ENCODE measurements around the gene R3HDM2. TPM values are rescaled to one million over a fixed set of nuclear protein-coding genes. Genes with fewer than 3 reads are reported as not detected.

Gene R3HDM2
- total and polyA plus RNA-seq, 4 experiments from 2014 or later = 3.9 to 132 (median 71.5) TPM

DNA sequence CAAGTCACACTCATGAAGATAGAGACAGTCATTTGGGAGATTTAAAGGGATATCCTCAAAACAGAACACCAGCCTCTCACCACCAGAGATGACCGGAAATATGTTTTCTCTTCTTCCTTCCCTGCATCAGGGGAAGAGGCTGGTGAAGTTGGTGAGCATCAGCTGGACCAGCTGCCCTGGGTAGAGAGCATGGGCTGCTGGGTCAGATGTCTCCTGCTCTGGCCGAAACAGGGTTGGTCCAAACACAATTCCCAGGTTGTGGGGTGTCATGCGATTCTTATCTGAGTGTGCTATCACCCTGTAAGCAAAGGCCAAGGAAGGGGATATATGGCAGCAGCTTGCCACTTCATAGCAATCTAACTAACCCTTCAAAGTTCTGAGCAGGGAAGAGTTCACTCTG, 41.5 kb upstream of the R3HDM2 start:
- Histone ChIP-seq H3K4me1 (ENCODE audit: insufficient read depth, low read length) (peaks cover 48% of the 10 kb centered on the region), H3K9me3 (ENCODE audit: control insufficient read depth in 1 of 2, low read length in 2 of 2) (no peaks in the 10 kb centered on the region), H3K27ac (ENCODE audit: low read depth, low read length) (no peak overlapping the region), H3K27me3 (ENCODE audit: insufficient read depth, low read length) (no peaks in the 10 kb centered on the region), H3K36me3 (ENCODE audit: insufficient read depth, low read length) (peaks cover 59% of the 10 kb centered on the region), H3K4me3 (ENCODE audit: low read length in 2 of 2) (no peak overlapping the region)
- Mint-ChIP-seq H3K36me3 (peaks cover 56 to 70% of the 10 kb centered on the region in 2 donors), H3K27ac (peak overlapping the region in 5 of 7 donors; percentile 40 to 75 (median 68)), H3K4me3 (peak overlapping the region in 3 of 8 donors; percentile 3 to 54 (median 13)), H3K9me3 (peaks cover 0 to 2% (median 0%) of the 10 kb centered on the region in 8 donors), H3K27me3 (no peaks in the 10 kb centered on the region), H3K4me1 (peaks cover 24 to 57% (median 41%) of the 10 kb centered on the region in 4 donors)
- intact Hi-C loops (cut with micrococcal nuclease) = no loop called here
- POLR2A ChIA-PET (ENCODE audit: partially characterized antibody) = interaction anchor here (1.3 to 1.8 kb wide), 3 partner anchors 10 to 48 kb away, joined by 3 to 6 read pairs (median 4); partner anchors contain the start of gene DDIT3
- CTCF ChIA-PET (ENCODE audit: partially characterized antibody) = interaction anchor here (1.3 to 1.9 kb wide), 4 partner anchors 9 to 111 kb away, joined by 4 to 15 read pairs (median 5); no protein-coding TSS in a partner anchor
- no peak for DNase-seq

DNA sequence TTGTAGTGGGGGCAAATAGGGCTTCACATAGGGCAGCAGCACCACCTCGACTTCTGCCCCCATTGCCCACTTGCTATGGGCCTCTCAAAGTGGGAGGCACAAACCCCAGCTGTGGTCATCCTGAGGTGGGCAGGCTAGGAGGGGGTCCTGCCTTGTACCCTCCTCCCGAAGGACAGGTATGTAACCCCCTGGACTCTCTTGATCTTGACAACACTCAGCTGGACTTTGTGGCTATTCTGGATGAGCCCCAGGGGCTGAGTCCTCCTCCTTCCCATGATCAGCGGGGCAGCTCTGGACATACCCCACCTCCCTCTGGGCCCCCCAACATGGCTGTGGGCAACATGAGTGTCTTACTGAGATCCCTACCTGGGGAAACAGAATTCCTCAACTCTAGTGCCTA, 40.8 kb upstream of the R3HDM2 start:
- peaks cover 24 to 50% (median 38%) of the 10 kb centered on the region in 4 donors for H3K4me1 Mint-ChIP-seq
- DNase-seq = no peak
- peaks cover 59% of the 10 kb centered on the region for H3K36me3 ChIP-seq (ENCODE audit: insufficient read depth, low read length)
- H3K9me3 Mint-ChIP-seq = peaks cover 0 to 2% (median 0%) of the 10 kb centered on the region in 8 donors
- POLR2A ChIA-PET (ENCODE audit: partially characterized antibody) = interaction anchor here (1.3 to 3.5 kb wide), 4 partner anchors 8 to 48 kb away, joined by 3 to 22 read pairs (median 5); partner anchors contain the start of genes ARHGAP9 and DDIT3
- CTCF ChIA-PET (ENCODE audit: partially characterized antibody) = interaction anchor here (1.3 to 1.9 kb wide), 4 partner anchors 8 to 112 kb away, joined by 4 to 15 read pairs (median 5); no protein-coding TSS in a partner anchor
- peak overlapping the region in 5 of 7 donors; percentile 13 to 86 (median 75) for H3K27ac Mint-ChIP-seq
- no peak overlapping the region for H3K4me3 Mint-ChIP-seq
- H3K27me3 ChIP-seq (ENCODE audit: insufficient read depth, low read length) = no peaks in the 10 kb centered on the region
- no peaks in the 10 kb centered on the region for H3K27me3 Mint-ChIP-seq
- intact Hi-C loops (cut with micrococcal nuclease) = no loop called here
- peaks cover 48% of the 10 kb centered on the region for H3K4me1 ChIP-seq (ENCODE audit: insufficient read depth, low read length)
- H3K9me3 ChIP-seq (ENCODE audit: control insufficient read depth in 1 of 2, low read length in 2 of 2) = no peaks in the 10 kb centered on the region
- H3K27ac ChIP-seq (ENCODE audit: low read depth, low read length) = no peak overlapping the region
- no peak overlapping the region for H3K4me3 ChIP-seq (ENCODE audit: low read length in 2 of 2)
- H3K36me3 Mint-ChIP-seq = peaks cover 50 to 62% of the 10 kb centered on the region in 2 donors

DNA sequence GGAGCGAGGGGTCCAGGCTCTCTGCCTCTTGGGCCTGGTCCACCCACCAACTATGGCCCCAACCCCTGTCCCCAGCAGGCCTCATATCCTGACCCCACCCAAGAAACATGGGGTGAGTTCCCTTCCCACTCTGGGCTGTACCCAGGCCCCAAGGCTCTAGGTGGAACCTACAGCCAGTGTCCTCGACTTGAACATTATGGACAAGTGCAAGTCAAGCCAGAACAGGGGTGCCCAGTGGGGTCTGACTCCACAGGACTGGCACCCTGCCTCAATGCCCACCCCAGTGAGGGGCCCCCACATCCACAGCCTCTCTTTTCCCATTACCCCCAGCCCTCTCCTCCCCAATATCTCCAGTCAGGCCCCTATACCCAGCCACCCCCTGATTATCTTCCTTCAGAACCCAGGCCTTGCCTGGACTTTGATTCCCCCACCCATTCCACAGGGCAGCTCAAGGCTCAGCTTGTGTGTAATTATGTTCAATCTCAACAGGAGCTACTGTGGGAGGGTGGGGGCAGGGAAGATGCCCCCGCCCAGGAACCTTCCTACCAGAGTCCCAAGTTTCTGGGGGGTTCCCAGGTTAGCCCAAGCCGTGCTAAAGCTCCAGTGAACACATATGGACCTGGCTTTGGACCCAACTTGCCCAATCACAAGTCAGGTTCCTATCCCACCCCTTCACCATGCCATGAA, 40.3 kb upstream of the R3HDM2 start:
- H3K27me3 ChIP-seq (ENCODE audit: insufficient read depth, low read length) = no peaks in the 10 kb centered on the region
- H3K36me3 ChIP-seq (ENCODE audit: insufficient read depth, low read length) = peaks cover 59% of the 10 kb centered on the region
- H3K27ac ChIP-seq (ENCODE audit: low read depth, low read length) = no peak overlapping the region
- ChIA-PET POLR2A (ENCODE audit: partially characterized antibody) (interaction anchor here (0.8 to 3.5 kb wide), 5 partner anchors 8 to 283 kb away, joined by 3 to 22 read pairs (median 4); partner anchors contain the start of genes ARHGAP9, DDIT3 and MARCHF9), CTCF (ENCODE audit: partially characterized antibody) (interaction anchor here (0.7 to 1.9 kb wide), 6 partner anchors 8 to 150 kb away, joined by 3 to 15 read pairs (median 4); no protein-coding TSS in a partner anchor)
- no peak overlapping the region for H3K4me3 ChIP-seq (ENCODE audit: low read length in 2 of 2)
- Mint-ChIP-seq H3K27me3 (no peaks in the 10 kb centered on the region), H3K27ac (peak overlapping the region in 4 of 7 donors; percentile 47 to 86 (median 80)), H3K9me3 (peaks cover 0 to 2% (median 0%) of the 10 kb centered on the region in 8 donors), H3K36me3 (peaks cover 45 to 57% of the 10 kb centered on the region in 2 donors), H3K4me1 (peaks cover 23 to 44% (median 34%) of the 10 kb centered on the region in 4 donors), H3K4me3 (no peak overlapping the region)
- no peaks in the 10 kb centered on the region for H3K9me3 ChIP-seq (ENCODE audit: control insufficient read depth in 1 of 2, low read length in 2 of 2)
- no peak for DNase-seq
- H3K4me1 ChIP-seq (ENCODE audit: insufficient read depth, low read length) = peaks cover 48% of the 10 kb centered on the region
- intact Hi-C loops (cut with micrococcal nuclease) = no loop called here

DNA sequence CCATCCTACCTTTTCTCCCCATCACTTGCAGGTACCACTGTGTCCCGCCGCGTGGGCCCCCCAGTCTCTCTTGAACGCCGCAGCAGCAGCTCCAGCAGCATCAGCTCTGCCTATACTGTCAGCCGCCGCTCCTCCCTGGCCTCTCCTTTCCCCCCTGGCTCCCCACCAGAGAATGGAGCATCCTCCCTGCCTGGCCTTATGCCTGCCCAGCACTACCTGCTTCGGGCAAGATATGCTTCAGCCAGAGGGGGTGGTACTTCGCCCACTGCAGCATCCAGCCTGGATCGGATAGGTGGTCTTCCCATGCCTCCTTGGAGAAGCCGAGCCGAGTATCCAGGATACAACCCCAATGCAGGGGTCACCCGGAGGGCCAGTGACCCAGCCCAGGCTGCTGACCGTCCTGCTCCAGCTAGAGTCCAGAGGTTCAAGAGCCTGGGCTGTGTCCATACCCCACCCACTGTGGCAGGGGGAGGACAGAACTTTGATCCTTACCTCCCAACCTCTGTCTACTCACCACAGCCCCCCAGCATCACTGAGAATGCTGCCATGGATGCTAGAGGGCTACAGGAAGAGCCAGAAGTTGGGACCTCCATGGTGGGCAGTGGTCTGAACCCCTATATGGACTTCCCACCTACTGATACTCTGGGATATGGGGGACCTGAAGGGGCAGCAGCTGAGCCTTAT, 39.6 kb upstream of the R3HDM2 start:
- Histone ChIP-seq H3K4me1 (ENCODE audit: insufficient read depth, low read length) (peaks cover 42% of the 10 kb centered on the region), H3K36me3 (ENCODE audit: insufficient read depth, low read length) (peaks cover 59% of the 10 kb centered on the region), H3K27ac (ENCODE audit: low read depth, low read length) (no peak overlapping the region), H3K27me3 (ENCODE audit: insufficient read depth, low read length) (no peaks in the 10 kb centered on the region), H3K4me3 (ENCODE audit: low read length in 2 of 2) (no peak overlapping the region), H3K9me3 (ENCODE audit: control insufficient read depth in 1 of 2, low read length in 2 of 2) (no peaks in the 10 kb centered on the region)
- CTCF ChIA-PET (ENCODE audit: partially characterized antibody) = interaction anchor here (0.7 to 1.7 kb wide), 3 partner anchors 9 to 150 kb away, joined by 3 to 7 read pairs (median 4); no protein-coding TSS in a partner anchor
- Mint-ChIP-seq H3K36me3 (peaks cover 44 to 56% of the 10 kb centered on the region in 2 donors), H3K4me3 (no peak overlapping the region), H3K27ac (peak overlapping the region in 1 of 7 donors; percentile 77), H3K27me3 (no peaks in the 10 kb centered on the region), H3K9me3 (peaks cover 0 to 2% (median 0%) of the 10 kb centered on the region in 8 donors), H3K4me1 (peaks cover 22 to 45% (median 32%) of the 10 kb centered on the region in 4 donors)
- intact Hi-C loops (cut with micrococcal nuclease) = no loop called here
- DNase-seq = no peak
- POLR2A ChIA-PET (ENCODE audit: partially characterized antibody) = interaction anchor here (0.8 to 3.5 kb wide), 6 partner anchors 7 to 284 kb away, joined by 3 to 22 read pairs (median 5); partner anchors contain the start of genes ARHGAP9, GLI1 and MARCHF9

DNA sequence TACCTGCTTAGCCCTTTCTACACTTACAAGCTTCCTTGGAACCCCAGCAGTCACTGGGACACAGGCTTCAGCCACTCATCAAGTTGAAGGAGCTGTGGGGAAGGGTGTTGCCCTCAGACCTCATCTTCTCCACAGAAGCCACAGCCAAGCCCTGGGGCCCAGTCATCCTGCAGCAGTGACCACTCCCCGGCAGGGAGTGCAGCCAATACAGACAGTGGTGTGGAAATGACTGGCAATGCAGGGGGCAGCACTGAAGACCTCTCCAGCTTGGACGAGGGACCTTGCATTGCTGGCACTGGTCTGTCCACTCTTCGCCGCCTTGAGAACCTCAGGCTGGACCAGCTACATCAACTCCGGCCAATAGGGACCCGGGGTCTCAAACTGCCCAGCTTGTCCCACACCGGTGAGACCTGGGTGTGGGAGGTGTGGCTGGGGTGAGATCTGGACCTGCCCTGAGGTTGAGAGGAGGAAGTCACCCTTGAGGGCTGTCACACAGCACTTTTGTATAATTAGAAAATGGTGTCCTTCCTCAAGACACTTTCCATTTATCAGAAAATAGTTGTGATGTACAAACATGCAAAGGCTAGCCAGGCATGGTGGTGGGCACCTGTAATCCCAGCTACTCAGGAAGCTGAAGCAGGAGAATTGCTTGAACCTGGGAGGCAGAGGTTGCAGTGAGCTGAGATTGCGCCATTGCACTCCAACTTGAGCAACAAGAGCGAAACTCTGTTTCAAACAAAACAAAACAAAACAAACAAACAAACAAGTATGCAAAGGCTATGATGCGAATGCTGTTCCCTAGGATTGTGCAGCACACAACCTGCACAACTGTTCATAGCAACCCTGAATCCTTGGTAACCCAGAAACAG, 38.7 kb upstream of the R3HDM2 start:
- Histone ChIP-seq H3K9me3 (ENCODE audit: control insufficient read depth in 1 of 2, low read length in 2 of 2) (no peaks in the 10 kb centered on the region), H3K27ac (ENCODE audit: low read depth, low read length) (no peak overlapping the region), H3K36me3 (ENCODE audit: insufficient read depth, low read length) (peaks cover 52% of the 10 kb centered on the region), H3K4me1 (ENCODE audit: insufficient read depth, low read length) (peaks cover 33% of the 10 kb centered on the region), H3K4me3 (ENCODE audit: low read length in 2 of 2) (no peak overlapping the region), H3K27me3 (ENCODE audit: insufficient read depth, low read length) (no peaks in the 10 kb centered on the region)
- peaks cover 17 to 50% (median 27%) of the 10 kb centered on the region in 4 donors for H3K4me1 Mint-ChIP-seq
- peaks cover 0 to 2% (median 0%) of the 10 kb centered on the region in 8 donors for H3K9me3 Mint-ChIP-seq
- H3K36me3 Mint-ChIP-seq = peaks cover 39 to 50% of the 10 kb centered on the region in 2 donors
- DNase-seq = peak in 1 of 5 donors; percentile 39
- no peak overlapping the region for H3K4me3 Mint-ChIP-seq
- ChIA-PET CTCF (ENCODE audit: partially characterized antibody) (interaction anchor here (0.7 to 1.7 kb wide), 3 partner anchors 8 to 13 kb away, joined by 4 to 7 read pairs (median 7); no protein-coding TSS in a partner anchor), POLR2A (ENCODE audit: partially characterized antibody) (interaction anchor here (1.2 to 3.5 kb wide), 5 partner anchors 8 to 13 kb away, joined by 4 to 22 read pairs (median 6); partner anchors contain the start of genes ARHGAP9 and GLI1)
- peak overlapping the region in 3 of 7 donors; percentile 21 to 72 (median 43) for H3K27ac Mint-ChIP-seq
- no peaks in the 10 kb centered on the region for H3K27me3 Mint-ChIP-seq
- intact Hi-C loops (cut with micrococcal nuclease) = no loop called here

DNA sequence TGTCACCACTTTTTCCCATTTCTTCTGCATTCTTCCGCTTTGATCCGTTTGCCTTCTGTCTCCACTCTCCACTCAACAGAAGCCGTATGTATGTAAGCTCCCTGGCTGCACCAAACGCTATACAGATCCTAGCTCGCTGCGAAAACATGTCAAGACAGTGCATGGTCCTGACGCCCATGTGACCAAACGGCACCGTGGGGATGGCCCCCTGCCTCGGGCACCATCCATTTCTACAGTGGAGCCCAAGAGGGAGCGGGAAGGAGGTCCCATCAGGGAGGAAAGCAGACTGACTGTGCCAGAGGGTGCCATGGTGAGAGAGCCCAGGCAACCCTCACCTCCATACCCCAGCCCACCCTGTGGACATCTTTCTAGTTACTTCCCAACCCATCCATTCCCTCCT, 37.1 kb upstream of the R3HDM2 start:
- peaks cover 26 to 36% of the 10 kb centered on the region in 2 donors for H3K36me3 Mint-ChIP-seq

More for the DNA sequence above, 37.1 kb upstream of the R3HDM2 start:
- ChIA-PET CTCF (ENCODE audit: partially characterized antibody) (interaction anchor here (0.7 to 0.8 kb wide), 2 partner anchors 9 to 1810 kb away, joined by 3 to 4 read pairs; no protein-coding TSS in a partner anchor), POLR2A (ENCODE audit: partially characterized antibody) (no interaction called here)
- intact Hi-C loops (cut with micrococcal nuclease) = no loop called here
- Mint-ChIP-seq H3K9me3 (peaks cover 0 to 2% (median 0%) of the 10 kb centered on the region in 8 donors), H3K4me1 (peaks cover 7 to 40% (median 15%) of the 10 kb centered on the region in 4 donors), H3K27ac (peak overlapping the region in 6 of 7 donors; percentile 10 to 66 (median 32)), H3K27me3 (no peaks in the 10 kb centered on the region), H3K4me3 (peak overlapping the region in 2 of 8 donors; percentile 12 to 46)
- Histone ChIP-seq H3K4me1 (ENCODE audit: insufficient read depth, low read length) (peaks cover 20% of the 10 kb centered on the region), H3K36me3 (ENCODE audit: insufficient read depth, low read length) (peaks cover 39% of the 10 kb centered on the region), H3K9me3 (ENCODE audit: control insufficient read depth in 1 of 2, low read length in 2 of 2) (no peaks in the 10 kb centered on the region), H3K4me3 (ENCODE audit: low read length in 2 of 2) (no peak overlapping the region), H3K27me3 (ENCODE audit: insufficient read depth, low read length) (no peaks in the 10 kb centered on the region), H3K27ac (ENCODE audit: low read depth, low read length) (no peak overlapping the region)
- no peak for DNase-seq
